Measurements from ENCODE around the gene STK26.

DNA sequence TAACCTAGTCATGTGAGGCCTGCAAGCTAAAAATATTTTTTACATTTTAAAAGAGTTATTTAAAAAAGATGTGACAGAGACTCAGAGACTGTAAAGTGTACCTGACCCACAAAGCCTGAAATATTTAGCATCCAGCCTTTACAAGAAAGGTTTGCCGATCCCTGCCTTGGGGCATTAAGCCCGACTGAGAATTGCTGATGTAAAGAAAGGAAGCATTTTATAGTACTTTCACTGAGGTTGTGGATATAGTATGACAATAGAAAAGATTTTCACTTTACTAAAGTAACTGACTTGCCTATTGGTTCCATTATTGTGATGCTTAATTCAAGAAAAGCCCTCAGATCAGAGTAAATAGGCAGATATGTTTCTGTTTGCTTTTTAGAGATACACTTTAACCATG is 17.0 kb downstream of the STK26 start:
- TF ChIP-seq, protein P1, sequence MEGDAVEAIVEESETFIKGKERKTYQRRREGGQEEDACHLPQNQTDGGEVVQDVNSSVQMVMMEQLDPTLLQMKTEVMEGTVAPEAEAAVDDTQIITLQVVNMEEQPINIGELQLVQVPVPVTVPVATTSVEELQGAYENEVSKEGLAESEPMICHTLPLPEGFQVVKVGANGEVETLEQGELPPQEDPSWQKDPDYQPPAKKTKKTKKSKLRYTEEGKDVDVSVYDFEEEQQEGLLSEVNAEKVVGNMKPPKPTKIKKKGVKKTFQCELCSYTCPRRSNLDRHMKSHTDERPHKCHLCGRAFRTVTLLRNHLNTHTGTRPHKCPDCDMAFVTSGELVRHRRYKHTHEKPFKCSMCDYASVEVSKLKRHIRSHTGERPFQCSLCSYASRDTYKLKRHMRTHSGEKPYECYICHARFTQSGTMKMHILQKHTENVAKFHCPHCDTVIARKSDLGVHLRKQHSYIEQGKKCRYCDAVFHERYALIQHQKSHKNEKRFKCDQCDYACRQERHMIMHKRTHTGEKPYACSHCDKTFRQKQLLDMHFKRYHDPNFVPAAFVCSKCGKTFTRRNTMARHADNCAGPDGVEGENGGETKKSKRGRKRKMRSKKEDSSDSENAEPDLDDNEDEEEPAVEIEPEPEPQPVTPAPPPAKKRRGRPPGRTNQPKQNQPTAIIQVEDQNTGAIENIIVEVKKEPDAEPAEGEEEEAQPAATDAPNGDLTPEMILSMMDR (IDR thresholded peaks at IDR 0.05), result no peak
- TF ChIP-seq POLR2A (IDR thresholded peaks at IDR 0.05), result no peak

Data from right lobe of liver (tissue), 4 donors.